Raji (cell line): ENCODE measurements around the gene PRKG1.

Source experiments
- POLR2A ChIP-seq: IDR thresholded peaks from 2 replicates; pipeline ENCODE4 v1.6.1; 2011; ENCODE audit warnings: low read depth, low read length, control low read depth; ENCODE audit not compliant: insufficient read depth

Gene PRKG1

DNA sequence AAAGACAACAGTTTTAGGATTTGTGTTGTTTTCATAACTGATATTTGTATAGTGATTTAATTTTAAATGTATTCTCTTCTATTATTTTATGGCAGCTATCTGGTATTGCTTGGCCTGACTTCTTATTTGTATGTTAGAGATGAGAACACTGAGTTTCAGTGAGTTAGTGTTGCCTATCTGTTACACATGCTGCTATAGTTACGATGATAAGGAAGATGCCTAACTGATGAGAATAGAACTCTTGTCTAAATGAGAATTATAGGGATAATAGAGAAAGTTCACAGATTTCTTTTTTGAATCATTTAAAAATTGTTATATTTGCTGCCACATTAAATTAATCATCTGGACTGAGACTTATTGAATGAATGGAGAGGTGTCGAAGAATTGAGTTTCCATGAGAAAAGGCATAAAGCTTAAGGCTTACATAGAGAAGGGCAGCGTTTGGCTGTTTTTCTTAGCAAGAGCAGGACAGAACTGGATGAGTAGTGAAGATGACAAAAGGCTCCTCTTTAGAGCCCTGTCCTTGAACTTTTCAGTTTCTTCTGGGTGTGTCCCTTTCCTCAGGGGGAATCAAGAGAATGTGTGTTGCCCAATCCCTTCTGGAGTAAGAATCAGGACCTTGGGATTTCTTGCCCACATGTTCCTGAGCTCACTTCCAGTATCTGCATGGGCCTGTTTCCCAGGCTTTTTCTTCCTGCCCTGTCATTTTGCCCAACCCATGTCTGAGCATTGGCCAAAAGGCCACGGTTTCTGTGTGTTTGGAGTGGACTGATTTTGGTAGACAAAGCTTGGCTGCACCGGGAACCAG is 820.7 kb downstream of the PRKG1 start:
- TF ChIP-seq POLR2A = no peak

DNA sequence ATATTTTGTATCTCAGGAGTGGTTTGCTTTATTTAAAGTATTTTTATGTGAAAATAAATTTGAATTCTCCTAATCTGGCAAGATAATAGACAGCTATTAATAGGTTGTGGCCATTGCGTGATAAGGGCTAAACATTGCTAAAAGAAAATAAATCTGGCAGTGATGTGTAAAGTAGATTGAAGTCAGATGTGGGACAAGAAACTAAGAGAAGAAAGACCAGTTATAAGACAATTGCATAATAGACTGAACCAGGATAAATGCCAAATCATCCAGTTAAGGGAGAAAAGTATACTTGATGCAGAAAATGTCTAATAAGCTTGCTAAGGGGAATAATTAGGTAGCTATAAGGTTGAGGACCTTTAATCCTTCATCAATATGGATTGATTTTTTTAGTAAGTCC is 822.6 kb downstream of the PRKG1 start:
- no peak for TF ChIP-seq POLR2A

GRCh38 chr10:51897560-51897959 is 823.3 kb downstream of the PRKG1 start:
- no peak for TF ChIP-seq POLR2A

DNA sequence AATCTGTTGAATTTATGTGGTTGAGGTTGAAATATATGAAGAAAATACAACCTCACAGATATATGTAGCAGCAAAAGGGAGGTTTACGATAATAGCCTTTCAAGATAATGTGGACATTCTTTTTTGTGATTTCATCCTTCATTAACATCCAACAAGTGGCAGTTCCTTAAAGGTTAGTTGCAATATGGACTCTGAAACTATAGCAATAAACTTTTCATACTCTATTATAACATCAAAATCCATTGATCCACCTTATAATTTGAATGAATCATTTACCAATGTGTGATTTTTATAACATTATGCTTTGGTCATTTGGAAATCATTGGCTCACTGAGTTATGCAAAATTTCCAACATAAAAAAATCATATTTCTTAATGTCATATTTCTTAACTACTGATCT is 825.9 kb downstream of the PRKG1 start:
- TF ChIP-seq POLR2A = no peak

- no peak for TF ChIP-seq POLR2A
Measured at GRCh38 chr10:51903675-51904074, 829.4 kb downstream of the PRKG1 start.

GRCh38 chr10:51905032-51905431 is 830.7 kb downstream of the PRKG1 start:
- no peak for TF ChIP-seq POLR2A

DNA sequence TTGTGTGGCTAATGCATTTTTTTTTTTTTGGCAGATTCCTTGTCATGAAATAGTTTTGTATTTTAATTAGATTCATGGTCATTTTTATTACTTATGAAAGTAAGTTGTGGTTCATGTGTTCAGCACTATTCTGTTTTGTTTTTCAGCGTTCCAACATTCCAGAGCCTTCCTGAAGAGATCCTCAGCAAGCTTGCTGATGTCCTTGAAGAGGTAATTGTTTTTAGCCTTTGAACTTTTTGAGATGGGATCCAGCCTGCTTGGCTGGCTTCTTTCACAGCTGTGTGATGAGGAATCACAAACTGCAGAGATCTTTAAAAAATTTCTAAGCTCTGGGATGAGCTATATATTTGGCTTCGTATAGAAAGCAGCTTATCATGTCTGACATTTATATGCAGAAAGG is 833.1 kb downstream of the PRKG1 start:
- TF ChIP-seq POLR2A = no peak

DNA sequence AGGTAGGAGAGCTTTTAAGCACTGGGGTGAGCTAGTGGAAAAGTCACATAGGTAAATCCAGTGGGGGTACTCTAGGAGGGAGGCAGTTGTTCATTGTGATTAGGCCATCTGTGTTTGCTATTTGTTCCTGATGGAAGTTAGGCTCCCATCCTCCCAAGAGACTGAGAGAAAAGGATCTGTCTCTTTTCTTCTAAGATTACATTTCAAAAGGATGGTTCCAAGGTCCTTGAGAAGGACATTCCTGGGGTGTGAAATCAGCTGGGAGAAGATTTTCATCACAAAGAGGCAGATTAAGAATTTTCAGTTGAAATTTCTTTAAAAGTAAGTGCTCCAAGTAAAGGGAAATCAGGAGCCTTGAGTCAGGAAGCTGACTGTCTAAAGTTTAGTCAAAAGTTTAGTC is 835.9 kb downstream of the PRKG1 start:
- no peak for TF ChIP-seq POLR2A

DNA sequence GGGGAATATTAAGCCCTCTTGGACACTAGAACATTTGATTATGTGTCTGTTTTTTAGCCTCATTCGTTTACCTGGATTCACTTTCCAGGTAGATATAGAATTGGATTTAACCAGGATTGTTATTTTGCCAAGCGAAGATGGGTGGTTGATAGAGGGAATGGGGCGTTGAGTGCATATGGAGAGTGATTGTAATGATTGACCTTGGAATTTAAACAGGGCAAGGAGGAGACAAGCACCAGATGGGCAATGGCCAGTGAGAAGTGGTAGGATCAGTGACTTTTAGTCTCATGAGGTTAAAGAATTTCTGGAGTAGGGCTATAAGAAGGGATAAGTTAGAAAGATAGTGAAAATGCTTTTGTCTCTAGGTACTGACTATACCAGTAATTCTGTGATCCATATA is 836.3 kb downstream of the PRKG1 start:
- TF ChIP-seq POLR2A = no peak

DNA sequence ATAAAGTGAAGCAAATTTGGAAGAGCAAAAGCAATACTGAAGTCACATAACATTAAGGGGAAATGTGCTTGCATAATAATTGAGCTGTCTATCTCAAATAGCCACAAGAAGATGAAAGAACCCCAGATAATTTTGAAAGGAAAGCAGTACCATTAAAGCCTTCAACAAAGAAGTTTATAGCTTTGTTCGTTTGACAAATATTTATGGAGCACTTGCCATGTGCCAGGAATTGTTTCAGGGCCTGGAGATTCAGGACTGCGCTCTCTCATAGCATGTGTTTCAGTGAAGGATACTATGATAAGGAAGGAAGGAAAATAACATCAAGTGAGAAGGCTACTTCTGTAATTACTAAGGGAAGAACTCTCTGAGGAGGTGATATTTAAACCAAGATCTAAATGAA is 837.4 kb downstream of the PRKG1 start:
- TF ChIP-seq POLR2A = no peak

GRCh38 chr10:51915031-51915542 is 840.8 kb downstream of the PRKG1 start:
- TF ChIP-seq POLR2A = no peak

GRCh38 chr10:51918440-51918839 is 844.2 kb downstream of the PRKG1 start:
- TF ChIP-seq POLR2A = no peak

GRCh38 chr10:51918884-51919325 is 844.6 kb downstream of the PRKG1 start:
- TF ChIP-seq POLR2A = no peak

GRCh38 chr10:51920672-51921071 is 846.4 kb downstream of the PRKG1 start:
- no peak for TF ChIP-seq POLR2A

DNA sequence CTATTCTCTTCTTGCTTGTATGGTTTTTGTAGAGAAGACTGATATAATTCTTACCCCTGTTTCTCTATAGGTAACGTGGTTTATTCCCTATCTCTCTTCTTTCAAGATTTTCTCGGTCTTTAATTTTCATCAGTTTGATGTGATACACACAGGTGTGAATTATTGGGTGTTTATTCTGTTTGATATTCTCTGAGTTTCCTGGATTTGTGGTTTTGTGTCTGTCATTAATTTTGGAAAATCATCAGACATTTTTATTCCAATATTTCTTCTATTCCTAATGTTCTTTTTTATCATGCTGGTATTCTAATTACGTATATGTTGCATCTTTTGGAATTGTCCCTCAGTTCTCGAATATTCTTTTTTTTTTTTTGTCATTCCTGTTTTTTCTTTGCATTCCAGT is 850.1 kb downstream of the PRKG1 start:
- no peak for TF ChIP-seq POLR2A

DNA sequence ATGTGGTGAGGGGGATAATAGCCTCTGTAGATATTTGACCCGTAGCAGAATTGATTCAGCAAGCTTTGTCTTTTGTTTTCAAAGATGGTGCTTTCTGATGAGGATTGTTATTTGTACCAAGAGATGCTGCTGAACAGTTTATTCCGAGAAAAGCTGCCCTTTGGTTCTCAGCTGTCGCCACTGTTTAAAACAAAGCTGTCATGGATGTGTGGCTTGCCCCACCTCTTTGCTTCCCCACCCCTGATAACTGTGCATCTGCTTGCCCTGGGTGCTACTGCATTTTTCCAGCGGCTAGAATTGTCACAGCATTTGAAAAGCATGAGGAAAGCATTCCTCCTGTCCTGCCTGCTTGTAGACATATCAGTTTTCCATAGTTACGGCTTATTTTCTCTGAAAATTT is 852.0 kb downstream of the PRKG1 start:
- TF ChIP-seq POLR2A = no peak

DNA sequence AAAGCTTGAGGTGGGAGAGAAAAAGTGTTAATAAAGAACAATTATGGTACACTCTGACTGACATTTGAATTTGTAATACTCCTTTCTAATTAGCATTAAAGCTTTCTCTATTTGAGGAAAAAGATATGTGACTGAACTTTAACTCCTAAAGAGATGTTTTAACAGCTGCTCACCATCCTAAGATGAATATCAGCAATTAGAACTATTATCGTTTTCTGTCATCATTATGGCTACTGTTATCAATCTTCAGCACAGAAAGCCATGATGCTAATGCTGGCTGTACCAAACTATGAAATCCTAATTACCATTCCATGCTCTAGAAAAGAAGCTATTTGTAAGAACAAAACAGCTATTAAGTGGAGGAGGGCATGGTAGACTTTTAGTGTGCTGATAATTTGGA is 853.9 kb downstream of the PRKG1 start:
- TF ChIP-seq POLR2A = no peak
